Measurements from ENCODE around the gene SIGLEC10. TPM values are rescaled to one million over a fixed set of nuclear protein-coding genes. Genes with fewer than 3 reads are reported as not detected.

SIGLEC10 gene
- total RNA-seq, 1 experiment from 2014 or later, result not detected

GRCh38 chr19:51457351-51458013, 40.0 kb upstream of the SIGLEC10 start:
- Mint-ChIP-seq H3K4me3 (ENCODE audit: unreplicated experiment) (no peak overlapping the region), H3K36me3 (ENCODE audit: insufficient read depth, unreplicated experiment) (no peaks in the 10 kb centered on the region), H3K9me3 (ENCODE audit: unreplicated experiment) (no peaks in the 10 kb centered on the region), H3K27me3 (ENCODE audit: insufficient read depth, unreplicated experiment) (peaks cover 12% of the 10 kb centered on the region), H3K4me1 (ENCODE audit: low read depth, unreplicated experiment) (no peaks in the 10 kb centered on the region), H3K27ac (ENCODE audit: unreplicated experiment) (no peak overlapping the region)
- ChIA-PET POLR2A (no interaction called here), CTCF (no interaction called here)
- Histone ChIP-seq H3K4me1 (no peaks in the 10 kb centered on the region), H3K9me3 (0 out of 2 replicates have a peak, but pooled peaks cover 2% of the 10 kb centered on the region), H3K36me3 (ENCODE audit: control insufficient read depth, insufficient read depth, low read length) (no peaks in the 10 kb centered on the region), H3K4me3 (ENCODE audit: low read depth, low read length) (no peak overlapping the region), H3K27me3 (replicated peaks; ENCODE audit: control insufficient read depth, insufficient read depth, low read length) (no peaks in the 10 kb centered on the region)
- no TSS peak for BruUV-seq (replicated peaks)
- intact Hi-C loops (cut with micrococcal nuclease; ENCODE audit: unreplicated experiment), result no loop called here
- TF ChIP-seq, protein P1, sequence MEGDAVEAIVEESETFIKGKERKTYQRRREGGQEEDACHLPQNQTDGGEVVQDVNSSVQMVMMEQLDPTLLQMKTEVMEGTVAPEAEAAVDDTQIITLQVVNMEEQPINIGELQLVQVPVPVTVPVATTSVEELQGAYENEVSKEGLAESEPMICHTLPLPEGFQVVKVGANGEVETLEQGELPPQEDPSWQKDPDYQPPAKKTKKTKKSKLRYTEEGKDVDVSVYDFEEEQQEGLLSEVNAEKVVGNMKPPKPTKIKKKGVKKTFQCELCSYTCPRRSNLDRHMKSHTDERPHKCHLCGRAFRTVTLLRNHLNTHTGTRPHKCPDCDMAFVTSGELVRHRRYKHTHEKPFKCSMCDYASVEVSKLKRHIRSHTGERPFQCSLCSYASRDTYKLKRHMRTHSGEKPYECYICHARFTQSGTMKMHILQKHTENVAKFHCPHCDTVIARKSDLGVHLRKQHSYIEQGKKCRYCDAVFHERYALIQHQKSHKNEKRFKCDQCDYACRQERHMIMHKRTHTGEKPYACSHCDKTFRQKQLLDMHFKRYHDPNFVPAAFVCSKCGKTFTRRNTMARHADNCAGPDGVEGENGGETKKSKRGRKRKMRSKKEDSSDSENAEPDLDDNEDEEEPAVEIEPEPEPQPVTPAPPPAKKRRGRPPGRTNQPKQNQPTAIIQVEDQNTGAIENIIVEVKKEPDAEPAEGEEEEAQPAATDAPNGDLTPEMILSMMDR (IDR thresholded peaks at IDR 0.05; ENCODE audit: insufficient read depth in 1 of 2, low read depth in 1 of 2, low read length in 1 of 2, severe bottlenecking in 1 of 2, unreplicated experiment in 1 of 2), result no peak
- no peak for DNase-seq

DNA sequence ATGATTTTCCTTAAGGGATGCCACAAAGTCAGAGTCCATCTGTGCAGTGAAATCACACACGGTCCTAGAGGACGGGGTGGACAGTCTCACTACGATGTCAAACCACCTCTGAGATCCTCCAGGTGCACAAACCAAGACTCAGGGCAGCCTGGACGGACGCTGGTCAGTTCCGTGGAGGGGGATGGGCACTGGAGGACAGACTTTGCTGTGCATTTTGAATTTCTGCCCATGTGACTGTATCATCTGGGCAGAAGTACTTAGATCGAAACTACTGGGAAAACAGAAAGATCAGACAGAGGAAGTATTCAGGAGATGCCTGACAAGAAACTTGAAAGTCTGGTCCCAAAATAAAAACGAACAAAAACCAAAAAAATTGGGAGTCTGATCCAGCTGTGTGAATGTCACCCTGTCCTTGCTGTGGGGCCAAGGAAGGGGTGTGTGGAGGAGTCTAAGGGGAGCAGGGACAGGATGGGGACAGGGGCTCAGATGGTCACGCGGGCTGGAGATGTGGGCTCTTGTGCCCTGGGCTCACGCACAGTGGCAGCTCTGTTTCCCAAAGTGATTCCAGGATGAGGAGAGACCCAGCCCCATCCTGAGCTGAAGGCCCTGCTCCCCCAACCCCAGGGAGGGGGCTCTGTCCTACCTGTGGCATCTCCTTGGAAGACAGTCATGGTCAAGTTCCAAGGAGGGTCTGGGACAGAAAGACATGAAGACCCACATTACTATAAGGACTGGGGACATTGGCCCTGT, 39.3 kb upstream of the SIGLEC10 start:
- H3K27me3 Mint-ChIP-seq (ENCODE audit: insufficient read depth, unreplicated experiment), result peaks cover 12% of the 10 kb centered on the region
- no peaks in the 10 kb centered on the region for H3K4me1 Mint-ChIP-seq (ENCODE audit: low read depth, unreplicated experiment)
- Histone ChIP-seq H3K36me3 (ENCODE audit: control insufficient read depth, insufficient read depth, low read length) (no peaks in the 10 kb centered on the region), H3K9me3 (0 out of 2 replicates have a peak, but pooled peaks cover 2% of the 10 kb centered on the region), H3K27me3 (replicated peaks; ENCODE audit: control insufficient read depth, insufficient read depth, low read length) (no peaks in the 10 kb centered on the region), H3K4me1 (no peaks in the 10 kb centered on the region), H3K4me3 (ENCODE audit: low read depth, low read length) (no peak overlapping the region)
- H3K36me3 Mint-ChIP-seq (ENCODE audit: insufficient read depth, unreplicated experiment), result no peaks in the 10 kb centered on the region
- TF ChIP-seq, protein P1 (IDR thresholded peaks at IDR 0.05; ENCODE audit: insufficient read depth in 1 of 2, low read depth in 1 of 2, low read length in 1 of 2, severe bottlenecking in 1 of 2, unreplicated experiment in 1 of 2), result no peak
- ChIA-PET POLR2A (no interaction called here), CTCF (no interaction called here)
- H3K27ac Mint-ChIP-seq (ENCODE audit: unreplicated experiment), result no peak overlapping the region
- H3K9me3 Mint-ChIP-seq (ENCODE audit: unreplicated experiment), result no peaks in the 10 kb centered on the region
- no peak for DNase-seq
- no TSS peak for BruUV-seq (replicated peaks)
- no peak overlapping the region for H3K4me3 Mint-ChIP-seq (ENCODE audit: unreplicated experiment)
- intact Hi-C loops (cut with micrococcal nuclease; ENCODE audit: unreplicated experiment), result no loop called here

DNA sequence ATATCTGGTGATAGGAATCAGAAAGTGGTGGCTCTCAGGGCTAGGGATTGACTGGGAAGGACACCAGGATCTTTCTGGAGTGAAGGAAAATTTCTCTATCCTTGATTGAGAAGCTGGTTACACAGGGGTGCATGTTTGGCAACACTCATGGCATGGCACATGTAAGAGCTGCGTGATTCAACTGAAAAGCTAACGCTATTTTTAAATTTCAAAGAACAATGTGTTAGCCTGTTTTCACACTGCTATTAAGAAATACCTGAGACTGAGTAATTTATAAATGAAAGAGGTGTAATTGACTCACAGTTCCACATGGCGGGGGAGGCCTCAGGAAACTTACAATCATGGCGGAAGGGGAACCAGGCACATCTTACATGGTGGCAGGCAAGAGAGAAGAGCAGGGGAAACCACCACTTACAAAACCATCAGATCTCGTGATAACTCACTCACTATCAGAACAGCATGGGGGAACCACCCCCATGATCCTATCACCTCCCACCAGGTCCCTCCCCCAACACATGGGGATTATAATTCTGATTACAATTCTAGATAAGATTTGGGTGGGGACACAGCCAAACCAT, 33.4 kb upstream of the SIGLEC10 start:
- no peak overlapping the region for H3K4me3 ChIP-seq (ENCODE audit: low read depth, low read length)
- Mint-ChIP-seq H3K4me1 (ENCODE audit: low read depth, unreplicated experiment) (no peaks in the 10 kb centered on the region), H3K4me3 (ENCODE audit: unreplicated experiment) (no peak overlapping the region), H3K9me3 (ENCODE audit: unreplicated experiment) (peaks cover 9% of the 10 kb centered on the region), H3K27me3 (ENCODE audit: insufficient read depth, unreplicated experiment) (peaks cover 13% of the 10 kb centered on the region), H3K27ac (ENCODE audit: unreplicated experiment) (no peak overlapping the region), H3K36me3 (ENCODE audit: insufficient read depth, unreplicated experiment) (no peaks in the 10 kb centered on the region)
- intact Hi-C loops (cut with micrococcal nuclease; ENCODE audit: unreplicated experiment), result no loop called here
- no peaks in the 10 kb centered on the region for H3K36me3 ChIP-seq (ENCODE audit: control insufficient read depth, insufficient read depth, low read length)
- BruUV-seq (replicated peaks), result no TSS peak
- no peaks in the 10 kb centered on the region for H3K4me1 ChIP-seq
- H3K27me3 ChIP-seq (replicated peaks; ENCODE audit: control insufficient read depth, insufficient read depth, low read length), result no peaks in the 10 kb centered on the region
- CTCF ChIA-PET, result no interaction called here
- peaks cover 3% of the 10 kb centered on the region; the same call in 1 of the 2 replicates for H3K9me3 ChIP-seq
- no peak for DNase-seq
- POLR2A ChIA-PET, result no interaction called here
- TF ChIP-seq, protein P1 (IDR thresholded peaks at IDR 0.05; ENCODE audit: insufficient read depth in 1 of 2, low read depth in 1 of 2, low read length in 1 of 2, severe bottlenecking in 1 of 2, unreplicated experiment in 1 of 2), result no peak
